EH (cell line): Measurements from ENCODE around the gene CEPT1.

Source experiments
- DNase-seq: peaks from one replicate; pipeline ENCODE4 v3.0.0-alpha.2; 2015; ENCODE audit warnings: low read depth

CEPT1 gene

DNA sequence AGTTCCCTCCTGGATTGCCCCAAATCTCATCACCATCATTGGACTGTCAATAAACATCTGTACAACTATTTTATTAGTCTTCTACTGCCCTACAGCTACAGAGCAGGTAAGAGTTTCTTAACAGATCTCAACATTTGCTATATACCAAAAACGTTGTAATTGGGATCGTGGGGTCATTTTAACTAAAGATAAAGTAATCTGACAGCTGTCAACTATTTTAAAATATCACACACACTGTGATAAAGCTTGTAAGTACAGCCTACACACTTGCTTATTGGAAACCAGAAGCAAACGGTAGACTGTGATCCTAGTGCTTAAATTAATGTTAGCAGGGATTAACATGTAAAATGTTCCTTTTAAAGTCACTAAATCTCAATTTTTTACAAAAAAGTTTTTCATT lies 7.9 kb downstream of the CEPT1 start:
- DNase-seq, result no peak

DNA sequence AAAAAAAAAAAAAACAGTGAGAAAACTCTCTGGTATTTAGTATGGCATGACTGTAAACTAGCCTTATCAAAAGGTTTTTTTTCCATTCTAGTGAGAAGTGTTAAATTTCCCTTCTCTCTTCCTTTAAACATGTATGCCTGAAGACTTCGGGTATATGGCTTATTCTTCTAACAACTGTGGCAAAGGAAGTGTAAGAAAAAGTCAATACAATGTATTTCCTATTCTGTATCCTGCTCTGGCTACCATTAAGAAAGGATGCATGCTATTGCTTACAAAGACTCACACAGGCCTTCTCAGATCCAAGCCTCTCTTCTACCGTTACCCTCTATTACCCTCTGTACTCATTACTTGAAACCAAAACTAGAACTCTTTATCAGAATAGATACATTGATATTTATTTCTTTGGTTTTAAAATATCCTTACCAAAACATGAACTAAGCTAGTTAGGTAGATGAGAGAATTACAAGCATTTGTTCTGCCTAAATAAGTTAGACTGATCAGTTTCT lies 8.4 kb downstream of the CEPT1 start:
- no peak for DNase-seq

DNA sequence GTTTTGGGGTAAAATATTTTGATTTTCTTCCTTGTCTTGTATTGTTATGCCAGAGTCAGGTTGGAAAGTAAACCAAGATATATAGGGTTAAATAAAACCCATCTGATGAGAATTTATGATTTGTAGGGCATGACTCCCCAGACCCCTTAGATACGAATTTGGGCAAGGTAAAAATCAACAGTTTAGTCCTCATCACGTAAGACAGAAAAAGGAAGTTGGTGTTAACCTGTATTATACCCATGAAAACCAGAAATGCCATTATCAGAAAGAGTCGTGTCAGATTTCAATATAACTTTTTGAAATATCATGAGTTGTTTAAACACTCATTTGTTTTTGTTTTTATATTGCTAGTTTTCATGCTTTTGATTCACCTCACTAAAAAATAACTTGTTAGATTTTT lies 11.8 kb downstream of the CEPT1 start:
- DNase-seq, result no peak

DNA sequence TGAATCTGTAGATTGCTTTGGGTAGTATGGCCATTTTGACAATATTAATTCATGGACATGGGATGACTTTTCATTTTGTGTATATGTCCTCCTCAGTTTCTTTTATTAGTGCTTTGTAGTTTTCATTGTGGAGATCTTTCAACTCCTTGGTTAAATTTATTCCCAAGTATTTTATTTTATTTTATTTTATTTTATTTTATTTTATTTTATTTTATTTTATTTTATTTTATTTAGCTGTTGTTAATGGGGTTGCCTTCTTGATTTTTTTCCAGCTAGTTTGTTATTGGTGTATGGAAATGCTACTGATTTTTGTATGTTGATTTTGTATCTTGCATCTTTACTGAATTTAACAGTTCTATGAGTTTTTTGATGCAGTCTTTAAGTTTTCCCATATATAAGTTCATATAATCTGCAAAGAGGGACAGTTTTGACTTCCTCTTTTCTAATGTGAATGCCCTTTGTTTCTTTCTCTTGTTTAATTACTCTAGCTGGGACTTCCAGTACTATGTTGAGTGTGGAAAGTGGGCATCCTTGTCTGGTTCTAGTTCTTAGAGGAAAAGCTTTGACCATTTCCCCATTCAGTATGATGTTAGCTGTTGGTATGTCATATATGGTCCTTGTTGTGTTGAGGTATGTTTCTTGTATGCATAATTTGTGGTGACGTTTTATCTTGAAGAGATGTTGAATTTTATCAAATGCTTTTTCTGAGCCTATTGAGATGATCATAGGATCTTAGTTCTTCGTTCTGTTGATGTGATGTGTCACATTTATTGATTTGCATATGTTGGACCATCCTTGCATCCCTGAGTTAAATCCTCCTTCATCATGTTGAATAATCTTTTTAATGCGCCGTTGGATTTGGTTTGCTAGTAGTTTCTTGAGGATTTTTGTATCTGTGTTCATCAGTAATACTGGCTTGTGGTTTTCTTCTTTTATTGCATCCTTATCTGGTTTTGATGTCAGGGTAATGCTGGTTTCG lies 14.3 kb downstream of the CEPT1 start:
- no peak for DNase-seq

DNA sequence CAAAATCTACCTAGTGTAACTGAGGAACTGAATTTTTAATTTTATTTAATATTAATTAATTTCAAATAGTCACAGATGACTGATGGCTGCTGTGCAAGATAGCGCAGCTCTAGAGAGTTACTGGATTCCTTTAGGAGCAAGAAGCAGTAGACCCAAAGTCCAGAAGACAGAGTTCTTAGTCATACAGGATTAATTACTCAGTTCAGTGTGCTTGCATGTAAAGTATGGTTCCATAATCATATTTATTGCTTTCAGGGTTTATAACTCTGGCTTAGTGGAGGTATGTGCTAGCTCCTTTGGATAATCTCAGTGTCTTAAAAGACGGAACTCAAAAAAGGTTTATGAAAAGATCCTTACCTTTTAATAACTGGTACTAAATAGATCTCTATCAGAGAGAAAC lies 17.4 kb downstream of the CEPT1 start:
- no peak for DNase-seq

DNA sequence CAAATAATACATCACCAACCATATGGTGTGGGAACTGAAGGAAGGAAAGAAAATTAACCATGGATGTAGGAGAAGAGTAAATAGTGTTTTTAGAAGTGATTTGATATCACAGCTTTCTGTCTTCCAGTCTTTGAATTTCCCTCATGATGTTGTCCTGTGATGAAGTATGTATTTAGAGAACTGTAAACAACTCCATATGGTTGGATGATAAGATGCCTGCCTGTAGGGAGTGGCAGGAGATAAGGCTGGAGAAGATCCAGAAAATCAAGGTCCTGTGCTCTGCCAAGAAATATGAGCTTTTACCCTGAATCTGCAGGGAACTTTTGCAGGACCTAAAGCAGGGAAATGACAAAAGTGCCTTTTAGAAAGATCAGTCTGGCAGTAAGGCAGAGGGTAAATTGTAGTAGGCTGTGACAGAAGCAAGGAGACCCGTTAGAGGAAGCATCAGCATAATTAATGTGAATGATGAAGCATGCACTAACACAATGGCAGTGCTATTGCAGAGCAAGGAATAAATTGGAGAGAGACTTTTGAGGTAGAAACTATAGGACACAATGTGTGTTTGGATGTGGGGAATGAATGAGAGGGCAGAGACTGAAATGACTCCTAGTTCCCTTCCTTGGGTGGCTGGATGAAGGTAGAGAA lies 21.9 kb downstream of the CEPT1 start:
- no peak for DNase-seq

DNA sequence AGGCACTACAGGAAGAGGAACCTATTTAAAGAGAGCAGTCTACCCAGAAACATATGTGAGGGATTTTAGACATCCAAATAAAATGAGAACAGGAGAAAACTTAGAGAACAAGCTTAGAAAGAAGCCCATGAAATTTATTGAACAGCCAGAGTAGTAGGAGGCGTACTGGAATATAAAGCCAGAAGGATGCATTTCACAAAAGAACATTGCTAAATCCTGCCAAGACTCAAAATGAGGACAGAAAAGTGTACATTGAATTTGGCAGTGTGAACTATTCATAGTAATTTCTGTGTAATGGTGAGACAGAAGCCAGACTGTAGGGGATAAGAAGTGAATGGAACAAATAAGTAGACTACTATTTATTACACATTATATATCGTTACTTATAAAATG lies 22.5 kb downstream of the CEPT1 start:
- no peak for DNase-seq

DNA sequence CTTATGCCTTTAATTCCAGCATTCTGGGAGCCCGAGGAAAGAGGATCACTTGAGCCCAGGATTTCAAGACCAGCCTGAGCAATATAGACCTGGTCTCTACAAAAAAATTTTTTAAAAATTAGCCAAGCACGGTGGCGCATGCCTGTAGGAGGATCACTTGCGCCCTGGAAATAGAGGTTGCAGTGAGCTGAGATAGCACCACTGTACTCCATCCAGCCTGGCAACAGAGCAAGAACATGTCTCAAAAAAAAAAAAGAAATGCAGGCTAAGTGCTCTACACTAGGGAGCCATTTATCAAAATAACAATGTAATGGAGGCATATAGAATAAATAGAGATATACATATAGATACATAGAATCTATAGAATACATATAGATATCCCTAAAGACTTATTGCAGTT lies 23.3 kb downstream of the CEPT1 start:
- no peak for DNase-seq

DNA sequence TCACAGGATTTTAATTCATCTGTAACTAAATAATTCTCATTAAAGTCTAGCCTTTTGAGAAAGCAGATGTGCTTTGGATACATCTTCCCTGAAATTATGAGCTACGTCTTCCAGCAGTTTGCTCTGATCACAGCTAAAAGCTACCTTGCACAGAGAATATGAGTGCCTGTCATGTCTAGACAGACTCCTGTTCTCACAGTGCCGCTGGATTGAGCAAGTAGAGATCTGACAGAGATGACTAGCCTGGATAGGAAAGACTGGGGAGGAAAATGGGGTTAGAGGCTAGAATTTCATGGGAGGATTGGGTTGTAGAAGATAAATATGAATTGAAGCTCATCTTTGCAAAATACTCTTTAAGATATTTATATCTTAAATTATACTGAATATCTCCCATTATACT lies 24.1 kb downstream of the CEPT1 start:
- no peak for DNase-seq

DNA sequence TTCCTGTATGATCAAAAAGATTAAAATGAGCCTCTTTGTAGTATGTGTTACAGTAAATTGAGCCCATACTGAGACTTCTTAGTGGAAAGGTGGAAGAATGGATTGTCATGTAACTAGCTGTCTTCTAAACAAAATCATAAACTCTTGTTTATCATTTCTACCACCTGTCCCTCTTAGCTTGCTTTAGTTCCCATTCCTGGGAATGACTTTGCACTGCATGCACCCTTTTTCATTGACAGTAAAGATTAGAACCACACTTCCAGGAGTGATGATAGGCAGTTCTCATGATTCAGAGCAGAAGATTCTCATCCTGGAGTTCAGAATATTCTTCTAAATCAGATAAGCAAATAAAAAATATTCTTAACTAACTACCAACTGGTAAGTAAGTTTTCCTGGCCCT lies 32.4 kb downstream of the CEPT1 start:
- peak; percentile 21 for DNase-seq

DNA sequence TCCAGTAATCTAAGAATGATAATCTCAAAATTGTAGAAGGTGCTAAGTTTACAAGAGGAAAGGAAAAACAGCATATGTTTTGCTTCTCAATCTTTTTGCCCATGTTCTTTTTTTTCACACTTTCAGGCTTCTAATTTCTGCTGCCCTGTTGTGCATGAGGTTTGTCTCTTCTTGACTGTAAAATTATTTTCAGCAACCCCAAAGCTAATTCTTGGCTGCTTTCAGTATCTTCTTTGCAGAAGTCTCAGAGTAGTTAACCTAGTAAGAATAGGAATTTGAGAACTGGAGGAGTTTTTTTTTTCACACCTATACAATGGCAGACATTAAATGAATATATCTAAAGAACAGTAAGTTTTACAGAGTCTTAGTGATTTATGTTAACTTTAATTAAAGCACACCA lies 34.0 kb downstream of the CEPT1 start:
- no peak for DNase-seq

DNA sequence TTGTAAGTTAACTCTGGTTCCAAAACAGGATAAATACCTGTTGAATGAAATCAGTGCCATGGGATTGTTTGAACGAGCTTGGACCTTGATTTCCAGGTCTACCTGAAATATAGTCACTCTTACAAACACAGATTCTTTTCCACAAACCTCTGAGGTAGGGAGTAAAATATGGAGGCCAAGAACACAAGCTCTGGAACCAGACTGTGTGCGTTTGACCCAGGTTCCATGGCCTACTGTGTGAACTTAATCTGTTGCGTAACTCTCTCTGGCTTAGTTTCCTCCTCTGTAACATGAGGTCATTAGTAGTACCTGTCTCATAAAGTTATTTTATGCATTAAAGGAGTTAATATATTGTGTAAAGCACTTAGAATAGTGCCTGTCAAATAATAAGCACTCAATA lies 35.3 kb downstream of the CEPT1 start:
- no peak for DNase-seq

DNA sequence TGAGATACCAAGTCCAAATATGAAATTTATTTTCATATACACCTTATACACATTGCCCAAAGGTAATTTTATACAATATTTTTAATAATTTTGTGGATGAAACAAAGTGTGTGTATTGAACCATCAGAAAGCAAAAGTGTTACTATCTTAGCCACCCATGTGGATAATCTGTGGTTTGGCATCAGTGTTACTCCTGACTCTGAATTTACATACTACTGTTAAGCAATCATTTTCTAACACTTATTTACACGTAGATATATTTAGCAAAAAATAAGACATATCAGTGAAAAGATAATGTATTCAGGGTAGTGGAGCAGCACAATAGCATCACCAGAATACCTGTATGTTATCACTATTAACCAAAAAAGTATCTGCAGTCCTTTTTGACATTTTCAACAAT lies 36.7 kb downstream of the CEPT1 start:
- DNase-seq, result no peak

DNA sequence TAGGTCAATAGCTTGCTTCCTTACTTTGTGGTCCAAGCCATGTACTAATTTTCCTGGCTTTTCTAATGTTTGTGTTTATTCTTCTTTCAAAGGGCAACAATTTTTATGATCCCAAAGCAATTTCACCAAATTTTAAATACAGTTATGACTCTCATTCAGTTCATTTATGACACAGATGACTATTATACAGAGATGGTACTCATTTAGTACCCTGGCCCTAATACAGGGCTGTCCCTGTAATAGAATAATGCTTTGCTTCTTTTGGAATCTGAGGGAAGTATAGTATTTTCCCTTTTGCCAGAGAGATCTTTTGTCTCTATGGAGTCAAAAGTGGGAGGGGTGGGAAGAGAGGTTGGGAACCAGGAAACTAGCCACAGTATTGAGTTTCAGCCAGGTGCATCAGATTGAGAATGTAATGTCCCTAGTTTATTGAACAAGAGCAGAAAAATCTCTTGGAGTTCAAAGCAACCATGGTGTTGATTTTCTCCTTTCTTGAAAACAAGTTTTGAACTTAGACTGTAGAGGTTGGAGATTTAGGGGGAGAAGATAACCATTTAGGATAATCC lies 40.0 kb downstream of the CEPT1 start:
- DNase-seq, result no peak

DNA sequence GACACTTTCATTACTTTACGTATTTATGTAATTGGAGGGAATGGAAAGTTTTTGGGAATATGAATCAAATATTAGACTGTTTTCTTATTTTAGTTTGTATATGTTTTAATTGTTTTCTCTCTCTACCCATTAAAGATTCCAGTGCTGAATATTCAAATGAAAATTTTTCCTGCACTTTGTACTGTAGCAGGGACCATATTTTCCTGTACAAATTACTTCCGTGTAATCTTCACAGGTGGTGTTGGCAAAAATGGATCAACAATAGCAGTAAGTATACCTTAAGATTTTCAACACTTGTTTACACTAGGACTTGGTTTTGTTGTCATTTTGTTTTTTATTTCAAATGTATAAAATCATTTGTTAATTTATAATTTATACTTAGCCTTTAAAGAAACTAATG lies 42.0 kb downstream of the CEPT1 start:
- DNase-seq, result no peak

DNA sequence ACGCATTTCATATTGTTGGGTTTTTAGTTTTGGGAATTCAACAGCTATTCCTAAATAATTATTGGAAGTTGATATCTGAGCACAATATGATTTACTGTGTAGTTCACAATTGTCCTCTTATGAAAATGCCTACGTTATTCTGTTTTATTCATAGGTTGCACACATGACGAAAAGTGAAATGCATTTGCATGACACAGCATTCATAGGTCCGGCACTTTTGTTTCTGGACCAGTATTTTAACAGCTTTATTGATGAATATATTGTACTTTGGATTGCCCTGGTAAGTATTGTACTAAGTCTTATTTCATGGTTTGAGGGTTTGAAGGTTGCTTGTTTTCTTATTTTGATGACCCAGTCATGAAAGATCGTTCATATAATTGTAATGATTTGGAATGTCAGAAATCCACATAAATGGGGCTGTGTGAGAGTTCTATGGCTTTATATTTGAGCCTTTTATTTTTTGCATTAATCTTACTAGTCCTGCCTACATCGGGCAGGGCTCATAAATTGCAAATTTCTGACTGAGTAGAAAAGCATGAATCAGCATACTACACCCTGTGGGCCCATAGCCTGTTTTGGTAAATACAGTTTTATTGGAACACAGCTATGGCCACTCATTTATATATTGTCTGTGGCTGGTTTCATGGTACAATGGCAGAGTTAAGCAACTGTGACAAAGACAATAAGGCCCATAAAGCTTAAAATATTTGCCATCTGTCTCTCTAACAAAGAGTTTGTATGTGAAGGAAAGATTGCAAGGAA lies 43.5 kb downstream of the CEPT1 start:
- DNase-seq, result no peak

DNA sequence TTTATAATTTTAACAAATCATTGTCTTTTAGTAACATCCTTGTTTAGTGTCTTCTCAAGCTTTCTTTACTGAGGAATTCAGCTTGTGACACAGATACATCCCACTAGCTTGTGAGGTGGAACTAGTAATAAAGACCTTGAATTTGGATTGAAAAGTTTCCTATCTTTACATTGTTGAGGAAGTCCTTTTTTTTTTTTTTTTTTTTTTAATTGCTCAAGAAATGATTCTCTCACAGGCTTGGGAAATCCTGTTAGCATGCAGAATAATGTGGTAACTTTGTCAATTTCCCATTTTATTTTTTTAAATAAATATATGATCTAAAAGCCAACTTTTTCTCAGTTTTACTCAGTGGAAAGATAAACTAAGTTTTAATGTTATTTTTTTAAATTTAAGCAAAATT lies 44.6 kb downstream of the CEPT1 start:
- no peak for DNase-seq

DNA sequence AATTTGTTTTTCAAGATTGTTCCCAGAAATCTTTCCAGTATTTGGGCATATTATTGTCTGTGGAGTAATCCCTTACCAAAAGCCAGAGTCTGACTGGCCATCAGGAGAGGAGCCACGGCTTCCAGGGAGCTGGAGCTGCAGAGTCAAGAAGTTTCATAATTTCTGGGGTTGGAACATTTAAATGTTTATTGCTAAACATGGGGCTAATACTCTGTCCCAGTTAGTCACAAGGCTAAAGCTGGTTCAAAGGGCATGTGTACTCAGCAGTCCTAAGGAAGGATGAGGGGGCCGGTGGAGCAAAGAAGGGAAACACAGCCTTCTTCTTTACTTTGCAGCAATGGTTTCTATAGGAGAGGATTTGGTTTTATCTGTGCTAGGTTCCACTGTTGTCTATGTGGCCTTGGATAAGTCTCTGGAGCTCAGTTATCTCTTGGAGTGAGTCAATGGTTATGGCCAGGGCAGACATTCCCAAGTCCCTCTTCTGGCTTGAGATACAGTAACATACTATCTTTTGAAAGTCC lies 51.0 kb downstream of the CEPT1 start:
- no peak for DNase-seq

DNA sequence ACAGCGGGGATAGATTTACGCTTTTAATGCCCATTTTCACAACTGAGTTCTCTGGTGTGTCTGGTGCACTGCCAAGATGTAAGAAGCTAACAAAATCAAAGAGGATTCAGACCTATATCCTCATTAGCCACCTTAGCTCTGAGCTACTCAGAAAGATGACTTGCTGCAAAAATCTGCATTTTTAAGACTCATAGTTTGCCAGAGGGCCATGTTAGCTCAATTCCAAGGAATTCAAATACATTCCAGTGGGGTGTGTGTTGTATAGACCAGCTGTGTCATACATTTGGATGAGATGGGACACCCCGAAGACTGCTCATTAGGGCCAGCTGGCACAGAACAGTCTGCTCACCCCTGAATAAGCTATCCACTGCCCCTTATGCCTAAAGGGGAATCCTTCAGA lies 51.5 kb downstream of the CEPT1 start:
- peak; percentile 92 for DNase-seq

DNA sequence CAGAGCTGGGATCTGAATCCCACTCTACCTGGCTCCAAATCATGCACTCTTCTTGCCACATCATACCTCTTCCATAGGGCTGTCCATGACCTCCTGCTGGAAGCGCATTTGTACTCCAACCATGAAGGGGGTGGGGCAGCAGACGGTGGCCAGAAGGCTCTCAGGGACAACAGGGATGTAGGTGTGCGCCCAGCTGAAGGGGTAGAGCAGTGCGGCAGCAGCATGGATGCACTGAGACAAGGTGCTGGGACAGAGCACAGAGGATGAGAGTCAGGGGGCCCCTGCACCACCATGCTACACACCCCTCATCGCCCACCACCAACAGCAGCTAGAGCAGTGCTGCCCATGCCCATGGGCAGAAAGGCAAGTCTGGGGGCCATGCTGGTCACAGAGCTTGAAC lies 52.1 kb downstream of the CEPT1 start:
- no peak for DNase-seq

DNA sequence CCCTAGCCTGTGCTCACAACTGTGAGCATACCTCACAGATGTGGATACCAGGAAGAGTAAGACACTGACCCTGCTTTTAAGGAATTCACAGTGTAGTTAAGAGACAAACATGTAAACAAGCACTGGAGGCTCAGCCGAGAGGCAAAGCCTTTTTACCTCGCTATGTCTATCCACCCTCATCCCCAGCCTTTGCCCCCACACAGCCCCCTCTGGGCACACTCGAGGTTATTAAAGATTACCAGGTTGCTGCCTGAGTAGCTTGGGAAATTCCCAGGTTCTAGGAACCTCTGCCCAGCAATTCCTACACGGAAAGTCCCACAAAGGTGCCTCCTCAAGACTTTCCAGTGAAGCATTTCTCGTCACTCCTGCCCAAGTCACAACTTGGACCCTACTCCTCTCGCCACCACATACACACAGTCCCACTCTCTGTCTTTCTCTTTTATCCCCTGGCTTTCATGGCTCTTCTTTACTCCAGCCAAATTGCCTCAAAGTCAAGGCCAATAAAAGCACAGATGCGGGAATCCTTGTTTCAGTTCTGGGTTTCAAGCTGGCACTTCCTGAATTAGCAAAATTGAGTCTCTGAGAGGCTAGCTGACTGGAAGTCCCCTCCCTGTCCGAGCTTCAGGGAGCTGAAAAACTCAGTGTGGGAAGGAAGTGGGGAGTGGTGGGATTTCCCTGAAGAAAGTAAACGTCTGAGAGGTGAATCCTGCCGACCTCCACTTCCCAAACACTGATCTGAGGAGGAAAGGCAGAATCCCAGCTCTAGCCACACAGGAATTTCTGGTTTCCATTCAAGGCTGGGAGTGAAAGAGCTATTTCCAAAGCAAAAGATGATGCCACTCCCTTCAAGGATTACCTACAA lies 52.9 kb downstream of the CEPT1 start:
- DNase-seq, result peak; percentile 50
